Amniotic epithelial cell (primary cell): ENCODE data around the gene ZNF716.
"Not testable (repeated sequence)": the region's sequence is repeated elsewhere in the genome, so short reads cannot be mapped to it uniquely, and the experiment has no call there.

Source experiments
- DNase-seq: peaks from one replicate; pipeline ENCODE4 v3.0.0-alpha.2; 2010; ENCODE audit warnings: low read depth

The ZNF716 gene

GRCh38 chr7:57449904-57450303 lies at the start of gene ZNF716:
TSS of gene ZNF716 (plus strand) at chr7:57450177. CDS start at chr7:57450289, 112 bp downstream.
- DNase-seq, result no peak

DNA sequence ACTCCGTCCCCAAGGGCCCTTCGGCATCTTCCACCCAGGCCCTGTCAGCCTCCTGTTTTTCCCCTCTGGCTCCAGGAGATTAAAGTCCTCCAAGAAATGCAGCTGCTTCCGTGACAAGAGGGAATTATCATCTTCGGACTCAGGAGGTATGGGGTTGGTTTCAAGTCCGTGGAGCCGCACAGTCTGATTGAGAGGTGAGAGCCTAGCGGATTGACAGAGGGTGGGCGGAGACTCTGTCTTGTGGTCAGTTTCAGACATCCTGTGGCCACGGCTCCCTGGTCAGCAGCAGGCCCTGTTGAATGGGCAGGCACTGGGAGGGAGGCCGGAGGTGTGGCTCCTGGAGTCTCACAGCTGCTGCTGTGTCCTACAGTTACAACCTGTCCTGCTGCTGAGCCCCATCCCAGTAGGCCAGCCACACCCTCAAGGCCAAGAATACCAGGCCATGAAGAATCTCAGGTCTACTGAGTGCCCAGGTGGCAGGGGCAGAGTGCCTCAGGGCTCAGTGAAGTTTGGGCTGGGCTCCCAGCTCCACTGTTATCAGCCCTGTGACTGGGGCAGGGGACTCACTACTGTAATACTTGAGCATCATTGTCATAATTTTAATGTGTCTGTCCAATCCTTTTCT lies 49.3 kb upstream of the ZNF716 start:
- DNase-seq, result no peak

- not testable (repeated sequence) for DNase-seq
Measured at GRCh38 chr7:57403051-57403450, 46.9 kb upstream of the ZNF716 start.

DNA sequence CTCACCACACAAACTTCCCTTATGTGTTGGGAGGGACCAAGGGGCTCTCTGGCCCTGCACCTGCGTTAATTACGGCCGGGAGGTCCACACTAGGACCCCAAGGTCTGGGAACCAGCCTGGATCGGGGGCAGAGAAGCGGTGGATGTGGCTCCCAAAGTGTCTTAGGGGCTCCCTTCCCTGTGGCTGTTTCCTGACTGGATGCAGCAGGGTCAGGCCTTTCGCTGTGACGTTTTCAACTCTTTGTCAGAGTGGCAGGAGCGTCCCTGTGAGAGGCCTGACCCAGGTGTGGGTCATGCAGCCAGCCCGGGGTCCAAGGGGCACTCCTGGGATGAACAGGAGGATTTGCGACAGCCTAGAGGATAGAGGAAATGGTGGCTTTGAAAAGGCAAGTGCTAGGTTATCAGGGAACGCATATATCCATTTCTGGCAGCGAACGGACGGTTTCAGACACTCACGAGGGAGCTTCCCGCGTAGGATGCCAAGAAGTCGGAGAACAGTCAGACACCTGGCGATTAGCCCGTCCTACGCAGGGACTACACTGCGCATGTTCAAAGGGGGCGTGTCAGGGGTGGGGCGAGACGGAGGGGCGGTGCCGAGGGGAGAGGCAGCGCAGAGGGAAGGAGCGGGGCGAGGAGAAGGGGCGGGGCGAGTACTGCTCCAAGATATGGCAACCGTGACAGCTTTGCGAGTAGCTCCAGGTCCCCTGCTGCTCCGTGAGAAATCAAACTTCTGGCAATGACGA lies 46.2 kb upstream of the ZNF716 start:
- no peak for DNase-seq

DNA sequence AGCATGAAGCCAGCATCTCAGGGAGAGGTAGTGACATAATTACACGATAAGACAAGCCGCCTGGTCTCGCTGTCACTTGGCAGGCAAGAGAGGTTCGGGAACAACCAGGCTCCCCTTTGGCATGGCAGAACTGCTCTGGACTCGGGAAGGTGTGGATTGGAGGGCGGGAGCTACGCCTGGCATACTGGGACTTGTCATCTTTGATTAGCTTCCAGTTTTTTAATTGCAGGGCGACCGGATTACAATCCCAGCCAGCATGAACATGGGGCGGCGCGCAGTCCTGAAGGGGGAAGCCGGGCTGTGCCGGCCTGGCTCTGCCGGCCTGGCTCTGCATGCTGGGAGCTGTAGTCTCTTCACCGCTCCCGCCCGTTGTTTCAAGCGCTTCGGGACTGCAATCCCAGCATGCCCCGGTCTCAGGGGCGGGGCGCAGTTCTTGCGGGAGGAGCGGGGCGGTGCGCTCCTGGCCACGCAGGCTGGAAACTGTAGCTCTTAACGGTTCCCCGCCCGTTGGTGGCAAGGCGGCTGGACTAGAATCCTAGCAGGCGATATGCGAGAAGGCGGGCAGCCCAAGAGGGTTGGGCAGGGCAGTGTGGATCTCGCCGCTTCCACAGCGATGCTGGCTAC lies 45.5 kb upstream of the ZNF716 start:
- no peak for DNase-seq

DNA sequence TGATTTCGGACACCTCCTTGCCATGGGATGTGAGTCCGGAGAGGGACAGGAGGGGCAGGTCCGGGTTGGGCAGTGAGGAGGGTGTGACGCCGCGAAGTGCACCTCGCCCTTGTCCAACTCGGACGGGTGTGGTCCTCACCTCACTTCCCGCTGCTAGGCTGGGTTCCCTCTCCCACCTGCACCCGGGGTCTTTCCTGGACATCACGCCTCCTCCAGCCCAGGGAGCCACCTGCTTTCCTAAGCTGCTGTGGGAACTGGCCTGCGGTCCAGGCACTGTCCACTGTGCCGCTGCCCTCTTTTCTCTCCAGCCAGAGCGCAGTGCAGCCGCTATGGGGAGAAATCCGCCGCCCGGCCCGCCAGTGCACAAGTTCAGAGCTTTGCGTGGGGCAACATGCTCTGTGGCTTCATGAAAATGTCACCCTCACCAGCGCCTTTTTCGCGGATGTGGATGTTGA lies 45.0 kb upstream of the ZNF716 start:
- no peak for DNase-seq

- DNase-seq, result no peak
Measured at GRCh38 chr7:57407125-57407524, 42.9 kb upstream of the ZNF716 start.

DNA sequence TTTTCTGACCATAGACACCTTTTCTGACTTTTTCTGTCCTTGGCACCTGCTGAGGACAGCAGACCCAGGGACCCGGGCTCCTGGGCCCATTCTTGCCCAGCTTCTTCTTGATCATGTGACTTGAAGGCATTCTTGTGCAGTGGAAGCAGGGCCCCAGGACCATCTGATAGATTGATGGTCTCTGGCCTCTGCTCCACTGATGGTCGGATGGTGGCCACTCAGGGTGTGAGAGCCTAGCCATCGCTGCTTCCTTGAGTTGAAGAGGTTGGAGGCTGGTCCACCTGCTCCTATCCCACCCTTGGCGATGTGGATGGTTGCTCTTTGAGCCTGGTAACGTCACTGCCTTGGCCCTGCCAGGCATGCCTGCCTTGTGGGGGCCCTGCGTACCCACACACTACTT lies 37.8 kb upstream of the ZNF716 start:
- no peak for DNase-seq

GRCh38 chr7:57412618-57413017 lies 37.4 kb upstream of the ZNF716 start:
- DNase-seq, result no peak

GRCh38 chr7:57413529-57414398 lies 36.2 kb upstream of the ZNF716 start:
- DNase-seq, result no peak

DNA sequence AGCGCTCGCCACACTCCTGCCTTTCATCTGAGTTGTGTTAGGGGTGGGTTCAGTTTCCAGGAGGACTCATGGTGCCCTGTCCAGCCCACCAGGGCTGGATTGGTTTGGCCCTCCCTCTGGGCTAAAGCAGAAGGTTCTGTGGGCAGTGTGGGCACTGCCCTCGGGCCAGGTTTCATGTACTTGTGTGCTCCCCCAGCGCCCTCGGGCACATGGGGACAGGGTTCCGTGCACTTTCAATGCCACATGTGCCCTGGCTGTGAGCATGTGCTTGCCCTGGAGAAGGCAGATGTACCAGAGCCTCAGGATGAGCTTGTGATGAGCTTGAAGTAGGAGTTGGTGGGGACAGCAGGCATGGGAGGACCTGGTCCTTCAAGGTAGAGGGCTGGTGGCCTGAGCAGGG lies 35.6 kb upstream of the ZNF716 start:
- no peak for DNase-seq

DNA sequence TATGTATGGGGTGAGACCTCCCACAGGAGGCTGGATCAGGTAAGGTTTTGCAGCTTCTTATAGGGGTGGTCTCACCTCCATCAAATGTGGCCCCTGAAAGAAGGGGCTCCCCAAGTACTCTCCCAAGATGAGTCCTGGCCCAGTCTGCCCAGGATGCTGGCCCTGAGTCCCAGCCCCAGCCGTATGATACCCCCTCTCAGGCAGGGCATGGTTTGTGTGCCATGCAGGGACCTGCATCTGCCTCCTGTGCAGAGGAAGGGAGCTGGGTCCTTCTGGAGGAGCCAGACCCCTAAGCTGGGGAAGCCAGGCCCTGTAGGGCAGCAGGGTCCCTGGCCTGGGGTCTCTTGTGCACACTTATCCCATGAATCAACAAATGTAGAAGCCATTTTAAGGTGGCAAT lies 35.1 kb upstream of the ZNF716 start:
- no peak for DNase-seq

- no peak for DNase-seq
Measured at GRCh38 chr7:57415326-57415725, 34.7 kb upstream of the ZNF716 start.

GRCh38 chr7:57415730-57416129 lies 34.2 kb upstream of the ZNF716 start:
- no peak for DNase-seq

DNA sequence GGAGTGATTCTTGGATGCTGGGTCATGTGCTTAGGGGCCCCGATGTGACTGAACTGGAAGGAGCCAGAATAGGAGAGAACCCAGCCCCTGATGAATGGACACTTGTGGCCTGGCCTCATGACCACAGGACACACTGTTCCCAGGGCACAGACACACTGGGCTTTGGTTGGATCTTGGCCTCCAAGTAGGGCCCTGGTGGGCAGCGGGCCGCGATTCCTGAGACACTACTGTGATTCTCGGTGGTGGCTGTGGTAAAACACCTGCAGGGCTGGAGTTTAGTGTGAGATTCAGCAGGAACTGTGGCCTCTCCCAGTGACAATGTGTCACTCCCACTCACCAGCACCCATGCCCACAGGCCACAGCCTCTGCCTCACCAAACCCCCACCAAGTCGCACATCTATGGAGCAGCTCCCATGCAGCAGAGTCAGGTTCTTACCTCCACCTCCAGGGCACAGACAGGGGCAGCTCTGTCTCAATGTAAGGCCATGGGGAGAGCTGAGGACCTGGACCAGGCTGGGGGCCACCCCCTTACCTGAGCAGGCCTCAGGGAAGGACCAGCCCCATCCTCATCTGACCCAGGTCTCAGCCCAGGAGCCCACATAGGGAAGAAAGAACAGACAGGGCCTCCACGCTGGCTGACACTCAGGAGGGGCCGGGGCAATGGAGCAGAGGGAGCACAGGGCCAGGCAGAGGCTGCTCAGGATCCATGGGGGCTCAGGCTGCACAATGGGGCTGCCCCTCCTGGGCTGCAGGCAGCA lies 33.2 kb upstream of the ZNF716 start:
- DNase-seq, result no peak

GRCh38 chr7:57417736-57418135 lies 32.2 kb upstream of the ZNF716 start:
- no peak for DNase-seq

DNA sequence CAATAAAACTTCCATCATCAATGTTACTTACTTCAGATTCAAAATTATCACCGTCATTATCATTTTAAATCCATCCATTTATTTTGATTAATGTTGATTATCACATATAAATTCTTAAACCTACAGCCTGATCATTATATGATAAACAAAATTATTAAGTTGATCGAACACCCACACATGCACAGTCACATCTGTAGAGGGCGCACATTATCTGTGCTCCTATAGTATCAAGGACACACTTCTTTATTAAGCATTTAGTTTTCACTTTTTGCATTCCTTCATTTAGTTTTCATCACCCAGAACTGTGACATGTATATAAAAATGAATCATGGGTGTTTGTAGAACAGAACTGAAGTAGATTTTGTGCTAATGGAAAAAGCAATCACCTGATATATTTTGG lies 26.2 kb upstream of the ZNF716 start:
- no peak for DNase-seq

DNA sequence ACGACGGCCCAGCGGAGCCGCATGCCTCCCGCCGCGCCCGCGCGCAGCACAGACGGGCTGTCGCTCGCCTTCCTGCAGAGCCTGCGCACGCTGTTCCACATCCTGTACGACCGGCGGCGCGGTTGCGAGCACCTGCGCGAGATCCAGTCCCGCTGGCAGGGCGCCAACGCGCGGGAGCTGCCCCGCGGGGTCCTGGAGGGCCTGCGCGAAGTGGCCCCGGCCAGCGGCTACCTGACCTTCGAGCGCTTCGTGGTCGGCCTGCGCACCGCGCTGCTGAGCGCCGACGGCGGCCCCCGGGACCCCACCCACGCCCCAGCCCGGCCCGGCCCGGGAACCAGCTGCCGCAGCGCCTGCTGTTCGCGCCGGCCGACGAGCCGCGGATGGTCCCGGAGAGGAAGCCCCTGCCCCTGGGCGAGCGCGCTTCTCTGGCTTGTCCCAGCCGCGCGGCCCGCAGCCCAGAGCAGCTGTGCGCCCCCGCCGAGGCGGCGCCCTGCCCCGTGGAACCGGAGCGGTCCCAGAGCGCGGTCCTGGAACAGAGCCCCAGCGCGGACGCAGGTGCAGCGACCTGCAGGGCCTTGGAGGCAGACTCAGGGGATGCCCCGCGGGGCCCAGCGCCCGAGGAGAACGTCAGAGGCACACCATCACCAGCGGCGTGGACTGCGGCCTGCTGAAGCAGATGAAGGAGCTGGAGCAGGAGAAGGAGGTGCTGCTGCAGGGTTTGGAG lies 25.3 kb upstream of the ZNF716 start:
- DNase-seq, result no peak

DNA sequence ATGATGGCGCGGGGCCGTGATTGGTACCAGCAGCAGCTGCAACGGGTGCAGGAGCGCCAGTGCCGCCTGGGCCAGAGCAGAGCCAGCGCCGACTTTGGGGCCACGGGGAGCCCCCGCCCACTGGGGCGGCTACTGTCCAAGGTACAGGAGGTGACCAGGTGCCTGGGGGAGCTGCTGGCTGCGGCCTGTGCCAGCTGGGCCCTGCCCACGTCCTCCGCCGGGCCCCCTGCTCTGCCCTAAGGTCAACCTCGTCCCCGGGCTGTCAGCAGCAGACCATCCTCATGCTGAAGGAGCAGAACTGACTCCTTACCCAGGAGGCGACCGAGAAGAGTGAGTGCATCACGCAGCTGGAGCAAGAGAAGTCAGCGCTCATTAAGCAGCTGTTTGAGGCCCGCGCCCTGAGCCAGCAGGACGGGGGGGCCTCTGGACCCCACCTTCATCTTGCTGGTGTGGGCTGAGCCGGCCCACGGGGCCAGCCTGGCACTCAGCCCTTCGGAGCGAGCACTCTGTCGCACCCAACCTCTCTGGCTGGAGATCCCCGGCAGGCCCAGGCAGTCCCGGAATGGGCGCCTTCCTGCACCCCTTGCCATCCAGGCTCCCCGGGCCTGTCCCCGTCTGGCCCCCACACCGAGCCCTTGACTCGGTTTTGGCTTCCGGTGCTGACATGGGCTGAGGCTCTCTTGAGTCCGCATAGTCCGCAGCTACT lies 24.6 kb upstream of the ZNF716 start:
- DNase-seq, result no peak

GRCh38 chr7:57425969-57426628 lies 23.9 kb upstream of the ZNF716 start:
- DNase-seq, result no peak
